DLD1 (cell line): ENCODE data around the gene PCDHA1.

Source experiments
- in situ Hi-C: cut with HindIII; loops from 2 replicates; pipeline ENCODE4 v1.10.0; 2017; ENCODE audit warnings: low sequenced_read_pairs

Gene PCDHA1

DNA sequence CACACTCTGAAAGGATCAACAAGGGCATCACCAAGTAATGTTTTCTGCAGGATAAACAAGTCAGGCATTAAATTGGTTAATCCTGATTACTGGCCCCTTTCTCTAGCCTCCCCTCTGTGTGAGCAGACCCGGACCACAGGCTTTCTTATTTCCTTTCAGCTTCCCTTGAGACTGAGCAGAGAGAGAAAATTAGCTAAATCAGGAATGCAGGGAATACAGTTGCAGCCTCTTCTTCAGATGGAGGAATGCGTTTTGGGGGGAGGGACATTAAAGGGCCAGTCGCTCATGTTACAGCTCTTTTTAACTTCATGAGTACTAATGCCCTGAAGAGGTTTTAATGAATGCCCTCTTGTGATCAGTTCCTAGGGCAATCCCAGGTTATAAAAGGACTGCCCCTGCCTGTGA is 200.2 kb downstream of the PCDHA1 start:
- in situ Hi-C loops: no loop called here

DNA sequence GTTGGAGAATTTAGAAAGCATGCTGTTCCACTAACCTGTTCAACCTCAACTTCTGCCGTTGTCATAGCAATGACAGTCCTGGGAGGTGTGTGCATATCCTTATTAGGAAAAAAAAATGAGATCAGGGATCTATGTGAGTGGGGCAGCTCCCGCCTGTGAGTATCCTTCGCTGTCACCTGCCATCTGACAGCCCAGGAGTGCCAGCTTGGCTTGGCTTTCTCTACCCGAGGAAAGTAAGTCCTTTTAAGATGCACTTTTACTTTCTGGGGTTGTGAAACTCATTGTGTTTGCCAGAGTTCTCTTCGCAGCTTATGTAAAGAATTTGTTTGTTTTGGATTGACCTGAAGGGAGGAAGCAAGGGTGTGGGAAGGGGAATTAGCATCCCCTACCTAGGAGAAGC is 202.2 kb downstream of the PCDHA1 start:
- in situ Hi-C loops: no loop called here

DNA sequence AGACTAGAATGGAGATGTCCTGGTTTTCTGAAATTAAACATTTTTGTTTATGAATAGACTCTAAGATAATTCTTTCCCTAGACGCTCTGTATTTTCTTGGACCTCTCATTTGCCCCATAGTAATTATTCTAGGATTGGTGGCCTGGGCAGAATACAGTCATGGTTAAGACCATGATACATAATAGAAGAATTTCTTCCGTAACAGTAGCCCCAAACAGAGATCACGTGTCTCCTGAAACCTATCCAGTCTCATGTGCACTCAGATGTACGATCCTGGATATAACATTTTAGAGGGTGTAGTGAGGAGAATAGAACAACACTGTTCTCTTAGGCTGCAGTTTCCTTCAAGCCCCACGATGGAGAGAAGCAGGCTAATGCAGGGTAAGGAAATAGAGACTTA is 202.7 kb downstream of the PCDHA1 start:
- in situ Hi-C loops: no loop called here

DNA sequence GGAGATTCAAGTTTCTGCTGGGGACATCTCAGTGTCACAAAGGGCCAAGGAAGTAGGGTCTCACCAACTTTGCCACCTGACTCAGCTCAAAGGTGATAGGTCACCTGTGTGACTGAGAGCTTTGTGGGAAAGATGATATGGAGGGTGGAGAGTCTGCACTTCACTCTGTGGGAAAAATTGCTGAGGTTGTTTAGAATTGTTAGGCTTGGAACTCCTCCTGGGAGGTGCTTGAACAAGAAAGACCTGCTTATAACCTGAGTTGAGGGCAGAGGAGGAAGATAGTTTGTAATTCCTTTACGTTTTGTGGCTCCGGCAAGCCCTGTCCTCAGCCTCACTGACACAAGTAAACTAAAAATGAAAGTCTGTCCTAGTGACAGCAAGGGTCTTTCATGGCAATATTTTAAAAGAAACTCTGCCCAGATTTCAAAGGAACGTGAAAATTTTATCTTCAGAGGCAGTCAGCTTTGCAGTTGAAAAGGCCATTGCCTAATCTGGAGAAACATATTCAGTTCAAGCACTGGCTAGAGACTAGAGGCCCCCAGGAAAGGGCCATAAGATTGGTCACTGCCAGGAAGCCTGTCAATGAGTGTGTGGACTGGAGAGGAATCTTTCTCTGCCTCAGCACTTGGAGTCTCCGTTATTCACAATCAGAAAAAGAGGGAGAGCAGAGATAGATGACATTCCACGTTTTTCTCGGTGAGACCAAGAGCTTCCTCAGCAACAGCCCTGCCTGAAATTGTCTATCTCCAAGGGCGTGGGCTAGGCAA is 203.5 kb downstream of the PCDHA1 start:
- in situ Hi-C loops: no loop called here

DNA sequence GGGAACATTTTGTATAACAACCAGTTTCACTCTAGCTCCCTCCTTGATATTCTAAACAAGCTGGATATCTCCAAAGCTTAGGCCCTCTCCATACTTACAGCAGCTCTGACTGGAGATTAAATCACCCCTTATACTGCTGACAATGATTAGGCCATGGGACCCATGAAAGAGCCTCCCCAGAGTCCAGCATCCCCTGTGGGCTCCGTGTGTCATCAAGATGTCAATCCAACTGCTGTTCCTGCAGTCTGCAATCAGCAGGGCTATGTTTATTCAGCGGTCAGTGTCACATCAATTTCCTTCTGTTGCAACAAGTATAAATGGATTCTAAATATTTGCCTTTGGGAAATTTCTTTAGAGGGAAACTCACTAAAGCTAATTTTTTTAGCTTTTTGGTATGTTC is 206.9 kb downstream of the PCDHA1 start:
- in situ Hi-C loops: no loop called here

DNA sequence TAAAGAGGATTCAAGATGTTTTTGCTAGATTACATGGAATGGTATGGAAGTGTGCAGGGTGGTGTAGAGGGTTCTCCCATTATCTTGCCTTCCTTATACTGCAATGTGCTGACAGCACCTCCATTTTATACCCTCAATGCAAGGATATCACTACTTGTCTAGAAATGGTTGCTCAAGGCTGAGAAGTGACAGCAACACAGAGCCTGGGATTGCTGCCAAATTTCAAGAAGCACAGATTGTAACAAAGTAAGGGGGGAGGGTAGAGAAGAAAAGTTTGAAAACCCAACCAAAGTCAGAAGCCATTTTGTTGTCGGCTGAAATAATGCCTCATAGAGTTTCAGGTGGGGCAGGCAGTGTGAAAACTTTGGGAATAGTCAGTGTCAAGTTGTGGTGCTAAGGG is 210.1 kb downstream of the PCDHA1 start:
- in situ Hi-C loops: no loop called here

DNA sequence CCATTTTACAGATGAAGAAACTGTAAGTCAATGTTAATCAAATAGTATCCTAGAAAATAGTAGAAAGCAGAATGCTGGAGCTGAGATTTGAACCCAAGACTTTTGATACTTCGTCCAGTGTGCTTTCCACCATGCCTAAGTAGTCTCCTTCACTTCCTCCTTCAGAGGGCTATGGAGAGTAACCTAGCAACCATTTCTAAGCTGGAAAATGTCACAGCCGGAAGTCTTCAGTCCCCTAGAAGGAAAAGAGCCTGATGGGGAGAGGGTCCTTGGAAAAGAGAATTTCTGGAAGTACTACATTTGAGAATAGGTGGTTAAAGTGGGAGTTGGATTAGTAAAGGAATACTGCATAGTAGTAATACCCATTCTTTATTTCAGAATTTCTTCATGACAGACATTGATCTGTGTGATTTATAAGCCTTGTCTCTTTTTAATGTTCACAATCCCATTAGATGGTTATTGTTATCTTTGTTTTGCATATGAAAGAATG is 213.0 kb downstream of the PCDHA1 start:
- in situ Hi-C loops: no loop called here

DNA sequence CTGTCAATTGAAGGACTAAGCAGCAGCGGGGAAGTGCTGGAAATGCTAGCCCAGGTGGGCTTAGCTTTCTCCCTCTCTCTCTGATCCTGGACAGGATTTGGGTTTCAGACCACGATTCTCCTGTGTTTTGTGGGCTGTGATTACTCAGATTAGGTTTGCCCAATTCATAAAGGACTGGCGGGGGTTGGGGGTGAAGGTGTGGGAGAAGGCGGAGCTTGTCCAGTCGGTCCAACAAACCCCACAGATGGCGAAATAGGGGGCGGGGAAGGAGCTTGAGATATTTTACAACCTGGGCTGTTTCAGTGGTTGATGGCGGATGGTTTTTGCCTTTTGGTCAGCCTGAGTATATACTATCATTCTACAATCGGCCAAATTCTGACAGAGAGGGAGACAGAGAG is 215.5 kb downstream of the PCDHA1 start:
- in situ Hi-C loops: no loop called here

DNA sequence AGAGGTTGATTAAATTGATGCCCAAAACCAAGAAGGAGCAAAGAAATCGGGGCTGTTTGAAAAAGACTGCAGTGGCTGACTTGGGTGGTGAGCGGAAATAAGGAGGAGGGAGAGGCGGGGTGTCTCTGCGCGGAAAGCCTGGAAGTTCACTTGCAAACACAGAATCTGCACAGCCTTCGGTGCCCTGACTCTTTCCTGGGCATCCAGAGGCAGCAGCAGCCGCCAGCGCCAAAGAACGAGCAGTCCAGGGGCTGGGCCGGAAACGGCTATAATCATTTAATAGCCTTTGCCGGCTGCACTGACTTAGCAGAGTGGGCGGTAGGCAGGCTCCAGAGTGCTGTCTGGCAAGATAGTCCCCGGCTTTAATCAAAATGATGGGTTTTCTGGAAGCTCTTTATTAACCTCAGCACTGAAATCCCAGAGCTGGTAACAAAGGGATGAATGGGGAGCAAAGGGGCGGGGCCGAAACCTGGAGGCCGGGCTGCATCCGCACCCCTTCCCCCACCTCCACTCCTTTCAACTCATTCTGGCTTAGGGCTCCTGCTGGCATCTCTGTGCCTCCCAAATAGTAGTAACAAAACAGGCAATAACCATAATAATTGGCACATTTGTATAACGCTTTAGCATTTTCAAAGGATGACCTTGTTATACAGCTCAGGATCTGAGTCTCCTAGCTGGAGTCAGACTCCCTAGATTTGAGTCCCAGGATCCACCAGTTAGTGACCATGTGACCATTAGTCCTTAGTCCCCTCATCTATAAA is 216.1 kb downstream of the PCDHA1 start:
- in situ Hi-C loops: no loop called here

DNA sequence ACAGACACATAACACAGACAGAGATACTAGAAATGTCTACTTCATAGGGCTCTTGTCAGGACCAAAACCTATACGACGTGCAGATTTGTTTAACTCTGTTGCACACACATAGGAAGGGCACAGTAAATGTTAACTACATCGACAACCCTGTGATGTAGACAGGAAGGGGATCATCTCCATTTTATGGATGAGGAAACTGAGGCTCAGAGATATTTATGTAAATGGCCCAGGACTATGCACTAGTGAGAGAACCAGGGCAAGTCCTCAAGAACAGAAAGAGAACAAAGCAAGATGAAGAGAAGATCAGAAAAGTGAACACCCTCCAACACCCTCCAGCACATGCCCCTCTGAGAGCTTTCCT is 216.6 kb downstream of the PCDHA1 start:
- in situ Hi-C loops: no loop called here

DNA sequence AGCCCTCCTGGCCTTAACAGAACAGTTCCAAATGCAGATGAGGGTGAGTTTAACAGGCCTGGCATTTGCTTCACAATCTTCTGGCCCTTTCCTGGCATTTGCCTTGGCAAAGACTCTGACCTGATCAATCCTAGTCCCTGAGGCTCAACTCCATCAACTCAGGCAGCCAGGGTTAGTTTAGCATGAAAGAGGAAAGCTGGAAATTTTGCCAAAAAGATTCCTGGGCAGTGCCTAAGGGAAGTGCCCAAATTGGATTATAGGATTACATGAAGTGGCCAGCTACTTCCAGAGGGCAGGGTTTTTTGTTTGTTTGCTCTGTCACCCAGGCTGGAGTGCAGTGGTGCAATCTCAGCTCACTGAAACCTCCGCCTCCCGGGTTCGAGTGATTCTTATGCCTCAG is 217.1 kb downstream of the PCDHA1 start:
- in situ Hi-C loops: no loop called here

DNA sequence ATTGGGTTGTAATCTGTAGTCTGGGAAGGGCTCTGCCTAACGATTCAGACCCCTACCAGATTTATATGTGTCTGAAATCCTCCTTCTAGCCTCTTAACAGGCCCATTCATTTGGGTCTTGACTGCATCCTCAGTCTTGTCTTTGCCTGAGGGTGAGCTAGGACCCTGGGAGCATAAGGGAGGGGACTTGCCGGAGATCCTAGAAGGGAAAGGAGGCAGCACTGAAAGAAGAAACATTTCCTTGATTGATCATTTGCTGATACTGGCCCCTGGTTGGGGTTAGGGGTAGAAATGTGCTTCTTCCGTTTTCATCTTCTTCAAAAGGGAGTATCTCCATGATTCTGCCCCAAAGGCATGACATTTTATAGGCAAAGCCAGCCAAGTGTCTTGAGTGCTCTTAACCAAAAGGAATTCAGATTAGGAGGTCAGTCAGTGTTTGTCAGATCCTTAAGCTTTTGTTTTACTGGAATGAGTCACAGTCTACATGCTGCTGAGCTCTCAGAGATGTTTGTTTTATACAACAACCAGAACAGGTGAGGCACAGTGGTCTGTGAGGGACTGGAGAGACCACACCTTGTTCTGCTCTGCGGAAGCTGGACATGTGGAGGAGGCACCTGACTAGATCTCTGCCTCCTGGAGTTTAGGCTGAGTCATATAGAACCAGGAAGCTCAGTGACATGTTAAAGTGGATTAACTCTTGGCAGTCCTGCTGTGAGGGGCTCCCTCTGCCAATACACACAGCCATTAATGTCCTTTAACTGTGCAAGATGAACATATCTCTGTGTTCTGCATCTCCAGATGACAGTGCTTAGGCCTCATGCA is 218.1 kb downstream of the PCDHA1 start:
- in situ Hi-C loops: no loop called here

DNA sequence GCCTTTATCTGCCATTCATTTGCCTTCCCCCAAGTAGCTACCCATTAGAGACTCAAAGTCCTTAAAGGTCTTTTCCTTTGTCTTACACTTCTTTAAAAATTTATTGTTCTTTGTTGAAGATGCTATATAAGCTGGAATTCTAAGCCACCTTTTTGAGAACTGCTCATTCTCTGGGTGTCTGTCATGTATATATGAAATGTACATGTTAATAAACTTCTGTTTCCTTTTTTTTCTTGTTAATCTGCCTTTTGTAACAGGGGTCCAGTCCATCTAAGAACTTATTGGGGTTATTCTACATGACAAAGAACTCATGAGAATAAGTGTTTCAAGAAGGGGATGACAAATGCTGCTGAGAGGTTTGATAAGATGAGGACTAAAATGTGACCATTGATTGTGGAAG is 221.9 kb downstream of the PCDHA1 start:
- in situ Hi-C loops: no loop called here

DNA sequence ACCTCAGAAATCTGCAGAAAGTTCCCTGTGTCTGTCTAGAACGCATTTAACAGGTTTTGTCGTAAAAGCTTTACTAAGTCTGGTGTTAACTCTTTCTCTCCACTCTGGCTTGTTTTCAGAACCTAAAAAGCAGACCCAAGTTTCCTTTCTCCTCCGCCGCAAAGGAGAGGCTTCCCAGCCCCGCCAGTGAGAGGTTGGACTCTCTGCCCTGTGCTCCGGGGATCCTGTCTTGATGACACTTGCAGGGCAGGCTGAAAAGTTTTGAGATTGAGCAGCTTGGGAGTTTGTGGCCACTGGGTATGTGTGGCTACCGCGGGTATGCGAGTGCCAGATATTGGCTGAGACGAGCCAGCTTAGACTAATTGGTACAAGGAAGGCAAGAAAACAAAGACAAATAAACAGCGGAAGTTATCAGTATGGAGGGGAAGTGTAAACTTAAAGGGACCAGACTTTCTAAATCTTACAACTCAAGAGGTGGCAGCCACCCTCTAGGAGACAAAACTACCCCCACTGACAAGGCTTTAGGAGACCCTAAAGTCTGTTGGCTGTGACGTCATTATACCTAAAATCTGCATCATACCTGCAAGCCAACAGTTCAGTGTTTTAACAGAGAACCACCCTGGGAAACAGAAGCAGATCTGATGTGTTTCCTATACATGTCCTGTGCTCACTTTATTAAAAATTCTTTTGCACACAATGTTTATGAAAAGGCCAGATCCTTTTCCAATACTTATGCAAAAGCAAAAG is 224.3 kb downstream of the PCDHA1 start:
- in situ Hi-C loops: no loop called here

DNA sequence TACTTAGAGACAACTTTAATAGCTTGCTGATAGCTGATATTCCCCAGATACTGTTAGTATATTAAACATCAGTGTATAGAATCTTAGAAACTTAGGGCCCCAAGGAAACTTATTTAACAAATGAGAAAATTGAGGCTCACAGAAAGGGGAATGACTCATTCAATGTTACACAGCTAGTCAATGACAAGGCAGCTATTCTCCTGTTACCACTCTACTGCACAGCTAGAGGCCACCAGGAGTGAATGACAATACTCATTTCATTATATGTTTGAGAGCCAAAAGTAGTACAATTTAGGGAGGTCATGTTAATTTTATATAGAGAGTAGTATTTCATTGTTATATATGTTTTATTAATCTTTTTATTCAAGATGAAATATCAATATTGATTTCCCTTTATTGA is 232.0 kb downstream of the PCDHA1 start:
- in situ Hi-C loops: no loop called here

DNA sequence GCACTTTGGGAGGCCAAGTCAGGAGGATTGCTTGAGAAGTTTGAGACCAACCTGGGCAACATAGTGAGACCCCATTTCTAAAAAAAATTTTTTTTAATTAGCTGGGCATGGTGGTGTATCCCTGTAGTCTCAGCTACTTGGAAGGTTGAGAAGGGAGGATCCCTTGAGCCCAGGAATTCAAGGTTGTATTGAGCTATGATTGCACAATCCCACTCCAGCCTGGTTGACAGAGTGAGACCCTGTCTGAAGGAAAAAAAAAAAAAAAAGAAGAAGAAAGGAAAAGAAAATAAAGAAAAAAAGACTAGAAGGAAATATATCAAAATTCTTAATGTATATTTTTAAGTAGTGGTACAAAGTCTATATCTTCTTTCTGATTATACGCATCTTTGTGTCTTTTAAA is 236.4 kb downstream of the PCDHA1 start:
- in situ Hi-C loops: no loop called here

DNA sequence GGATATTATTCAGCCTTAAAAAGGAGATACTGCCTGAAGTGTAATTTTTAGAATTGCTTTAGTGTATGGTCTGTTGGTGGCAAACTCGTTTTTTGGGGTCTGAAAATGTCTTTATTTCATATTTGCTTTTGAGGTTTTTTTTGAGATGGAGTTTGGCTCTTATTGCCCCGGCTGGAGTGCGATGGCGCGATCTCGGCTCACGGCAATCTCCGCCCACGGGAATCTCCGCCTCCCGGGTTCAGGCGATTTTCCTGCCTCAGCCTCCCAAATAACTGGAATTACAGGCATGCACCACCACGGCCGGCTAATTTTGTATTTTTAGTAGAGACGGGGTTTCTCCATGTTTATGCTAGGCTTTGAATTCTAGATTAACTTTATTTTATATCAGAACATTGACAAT is 245.1 kb downstream of the PCDHA1 start:
- in situ Hi-C loops: no loop called here

DNA sequence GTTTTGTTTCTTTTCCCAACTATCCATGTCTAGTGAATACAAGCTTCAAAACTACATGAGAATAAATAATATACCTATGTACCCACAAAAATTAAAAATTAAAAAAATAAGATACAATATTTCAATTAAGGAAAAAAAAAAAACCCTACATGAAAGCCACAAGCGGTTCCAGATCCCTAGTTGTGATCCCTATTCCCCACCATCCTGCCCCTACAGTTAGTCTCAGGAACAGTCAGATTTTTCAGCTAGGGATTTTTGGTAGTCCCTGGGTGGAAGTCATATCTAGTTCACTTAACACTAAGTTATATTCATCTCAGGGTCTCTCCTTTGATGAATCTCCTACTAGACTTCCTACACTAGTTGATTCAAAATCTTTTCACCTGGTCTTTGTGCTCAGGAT is 246.7 kb downstream of the PCDHA1 start:
- in situ Hi-C loops: no loop called here

DNA sequence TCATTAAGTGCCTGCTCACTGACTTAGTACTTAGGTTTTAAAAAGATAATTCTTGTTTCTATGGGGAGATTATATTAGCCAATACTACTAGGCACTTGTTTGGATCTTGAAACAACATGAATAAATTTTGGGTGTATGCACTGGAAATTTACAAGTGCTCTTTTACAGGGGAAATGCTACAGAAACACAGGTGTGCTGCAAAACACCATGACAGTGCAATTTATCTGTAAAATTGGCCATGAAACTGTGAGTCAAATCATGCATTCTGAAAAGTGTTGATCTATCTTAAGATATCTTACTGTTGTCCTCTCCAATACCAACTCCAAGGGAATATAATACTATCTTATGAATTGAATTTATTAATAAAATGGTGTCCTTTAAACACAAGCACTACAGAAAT is 253.1 kb downstream of the PCDHA1 start:
- in situ Hi-C loops: no loop called here

DNA sequence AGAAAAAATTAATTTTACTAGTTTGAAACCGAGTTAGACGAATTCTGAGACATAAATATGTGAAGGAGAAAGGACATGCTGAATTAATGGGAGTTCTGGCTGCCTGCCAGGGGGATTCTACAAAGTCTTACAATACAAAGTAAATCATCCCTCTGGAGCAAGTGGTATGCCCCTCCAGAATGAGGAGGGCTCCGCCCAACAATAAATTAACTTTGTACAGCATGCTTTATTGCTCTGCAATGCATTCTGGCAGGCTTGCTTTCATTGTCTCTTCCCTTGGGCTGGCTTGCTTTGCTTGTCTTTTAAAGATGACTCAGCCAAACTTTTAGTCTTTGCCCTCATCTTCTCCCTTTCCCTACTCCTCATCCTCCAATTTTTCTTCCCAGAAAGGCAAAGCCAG is 253.6 kb downstream of the PCDHA1 start:
- in situ Hi-C loops: no loop called here
